IgD-negative memory B cell (primary cell): ENCODE measurements around the gene FBN1. TPM values are rescaled to one million over a fixed set of nuclear protein-coding genes. Genes with fewer than 3 reads are reported as not detected.

Experiments used
- H3K27ac Mint-ChIP-seq, 3 donors: one replicate each; pipeline ENCODE4 v1.8.0; 2020 to 2022; ENCODE audit warnings: mild to moderate bottlenecking in 3 of 3, mixed read lengths in 3 of 3, moderate library complexity in 1 of 3
- H3K27me3 Mint-ChIP-seq: one replicate; pipeline ENCODE4 v1.8.0; 2021; ENCODE audit warnings: mixed read lengths
- H3K36me3 Mint-ChIP-seq: one replicate; pipeline ENCODE4 v1.8.0; 2020; ENCODE audit warnings: mild to moderate bottlenecking, mixed read lengths
- H3K4me1 Mint-ChIP-seq, 3 donors: one replicate each; pipeline ENCODE4 v1.8.0; 2020 to 2022; ENCODE audit warnings: mixed read lengths in 3 of 3, mild to moderate bottlenecking in 1 of 3
- H3K4me3 Mint-ChIP-seq, 4 donors: one replicate each; pipeline ENCODE4 v1.8.0; 2020 to 2022; ENCODE audit warnings: mild to moderate bottlenecking in 4 of 4, mixed read lengths in 4 of 4, moderate library complexity in 3 of 4
- H3K9me3 Mint-ChIP-seq, 3 donors: one replicate each; pipeline ENCODE4 v1.8.0; 2020 to 2021; ENCODE audit warnings: mixed read lengths in 3 of 3, mild to moderate bottlenecking in 1 of 3
- polyA plus RNA-seq: library from polyadenylated mRNA; unstranded; fragments of 300-500 nt; fragmentation: Illumina TruSeq; gene quantifications from one replicate; pipeline ENCODE4 v1.2.3, GENCODE V29; 2021

Gene FBN1
- polyA plus RNA-seq, 1 donor from 2014 or later = not detected

DNA sequence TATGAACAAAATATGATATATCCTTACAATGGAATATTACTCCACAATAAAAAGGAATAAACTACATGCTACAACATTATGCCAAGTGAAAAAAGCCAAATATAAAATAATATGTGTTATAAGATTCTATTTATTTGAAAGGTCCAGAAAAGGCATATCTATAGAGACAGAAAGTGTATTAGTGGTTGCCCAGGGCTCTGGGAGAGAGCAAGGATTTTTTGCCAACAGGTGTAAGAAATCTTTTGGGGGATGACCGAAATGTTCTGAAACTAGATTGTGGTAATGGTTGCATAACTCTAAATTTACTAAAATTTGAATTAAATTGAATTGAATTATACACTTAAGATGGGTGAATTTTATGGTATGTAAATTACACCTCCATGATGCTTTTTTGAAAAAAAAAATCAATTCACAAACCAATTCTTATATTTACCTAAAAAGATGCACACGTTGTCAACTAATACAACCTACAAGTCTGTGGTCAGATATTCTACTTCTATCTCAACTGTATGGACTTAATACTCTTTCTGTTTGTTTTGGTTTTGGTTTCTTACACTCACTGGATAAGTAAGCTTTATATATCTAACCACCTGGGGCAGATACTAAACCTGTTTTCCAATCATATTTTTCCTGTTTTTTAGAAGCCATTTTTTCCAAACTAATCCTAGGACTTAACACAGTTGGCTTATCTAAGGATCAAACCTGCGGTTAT, 75.8 kb downstream of the FBN1 start:
- no peaks in the 10 kb centered on the region for H3K4me1 Mint-ChIP-seq
- no peaks in the 10 kb centered on the region for H3K27me3 Mint-ChIP-seq
- H3K9me3 Mint-ChIP-seq = no peaks in the 10 kb centered on the region
- no peaks in the 10 kb centered on the region for H3K36me3 Mint-ChIP-seq
- H3K27ac Mint-ChIP-seq = no peak overlapping the region
- no peak overlapping the region for H3K4me3 Mint-ChIP-seq

GRCh38 chr15:48566668-48567067, 78.8 kb downstream of the FBN1 start:
- no peaks in the 10 kb centered on the region for H3K9me3 Mint-ChIP-seq
- no peak overlapping the region for H3K4me3 Mint-ChIP-seq
- H3K27ac Mint-ChIP-seq = no peak overlapping the region
- no peaks in the 10 kb centered on the region for H3K4me1 Mint-ChIP-seq
- no peaks in the 10 kb centered on the region for H3K27me3 Mint-ChIP-seq
- H3K36me3 Mint-ChIP-seq = no peaks in the 10 kb centered on the region

DNA sequence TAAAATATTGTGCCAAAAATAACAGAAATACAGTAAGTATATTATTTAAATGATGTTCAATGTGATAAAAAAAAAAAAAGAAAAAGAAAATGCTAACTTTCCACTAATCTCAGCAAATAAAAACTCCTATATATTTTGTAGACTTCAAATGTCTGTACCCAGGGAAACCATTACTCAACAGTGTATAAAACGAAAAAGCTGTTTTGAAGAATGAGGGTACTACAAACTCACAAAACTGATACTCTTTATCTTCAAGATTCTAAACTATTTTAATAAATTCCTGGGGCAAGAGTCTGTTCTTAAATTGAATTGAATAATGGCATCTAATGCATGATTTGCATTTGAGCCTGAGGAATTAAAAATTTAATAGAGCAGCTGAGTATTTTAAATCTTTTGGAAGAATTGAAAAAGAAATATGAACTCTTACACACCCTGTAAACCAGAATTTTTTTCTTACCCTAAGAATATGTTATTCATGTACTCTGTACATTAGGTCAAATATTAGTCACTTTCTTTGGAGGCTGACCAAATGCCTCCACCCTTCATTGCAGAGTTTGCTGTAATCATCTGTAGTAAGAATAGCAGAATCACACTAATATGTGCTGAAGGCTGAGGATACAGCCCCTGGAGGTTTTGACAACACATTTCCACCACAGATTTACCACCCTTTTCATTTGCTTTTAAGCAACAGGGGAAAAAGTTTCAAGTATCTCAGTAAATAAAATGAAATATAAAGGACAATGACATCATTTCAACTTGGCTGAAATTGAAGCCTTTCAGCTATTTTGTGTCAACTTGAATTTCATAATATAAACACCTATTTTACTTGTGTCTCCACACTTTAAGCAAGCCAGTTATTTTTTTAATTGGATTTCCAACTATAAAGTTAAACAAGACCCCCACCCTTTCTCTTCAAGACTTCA, 79.7 kb downstream of the FBN1 start:
- Mint-ChIP-seq H3K9me3 (no peaks in the 10 kb centered on the region), H3K4me3 (no peak overlapping the region), H3K4me1 (no peaks in the 10 kb centered on the region), H3K27ac (no peak overlapping the region), H3K27me3 (no peaks in the 10 kb centered on the region), H3K36me3 (no peaks in the 10 kb centered on the region)

GRCh38 chr15:48564690-48565089, 80.8 kb downstream of the FBN1 start:
- no peaks in the 10 kb centered on the region for H3K27me3 Mint-ChIP-seq
- no peaks in the 10 kb centered on the region for H3K36me3 Mint-ChIP-seq
- H3K9me3 Mint-ChIP-seq = no peaks in the 10 kb centered on the region
- no peak overlapping the region for H3K4me3 Mint-ChIP-seq
- no peak overlapping the region for H3K27ac Mint-ChIP-seq
- H3K4me1 Mint-ChIP-seq = no peaks in the 10 kb centered on the region

DNA sequence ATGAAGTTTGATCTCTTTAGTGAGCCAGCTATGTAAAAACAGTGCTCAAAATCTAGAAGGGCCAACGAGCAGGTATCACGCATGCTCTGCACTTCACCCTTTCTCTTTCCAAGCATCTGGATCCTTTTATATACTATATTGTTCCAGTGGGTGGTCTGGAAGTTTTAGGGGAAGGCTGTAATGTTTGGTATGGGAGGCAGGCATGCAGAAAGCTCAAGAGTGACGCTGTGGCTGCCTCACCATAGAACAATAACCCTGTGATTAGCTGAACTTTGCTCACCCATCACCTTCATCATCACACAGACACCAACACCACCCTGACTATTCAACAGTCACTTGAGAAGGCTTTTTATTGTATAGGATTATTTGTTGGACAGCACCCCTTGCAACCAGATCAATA, 81.6 kb downstream of the FBN1 start:
- no peaks in the 10 kb centered on the region for H3K4me1 Mint-ChIP-seq
- no peaks in the 10 kb centered on the region for H3K36me3 Mint-ChIP-seq
- H3K27me3 Mint-ChIP-seq = no peaks in the 10 kb centered on the region
- no peaks in the 10 kb centered on the region for H3K9me3 Mint-ChIP-seq
- H3K4me3 Mint-ChIP-seq = no peak overlapping the region
- no peak overlapping the region for H3K27ac Mint-ChIP-seq

DNA sequence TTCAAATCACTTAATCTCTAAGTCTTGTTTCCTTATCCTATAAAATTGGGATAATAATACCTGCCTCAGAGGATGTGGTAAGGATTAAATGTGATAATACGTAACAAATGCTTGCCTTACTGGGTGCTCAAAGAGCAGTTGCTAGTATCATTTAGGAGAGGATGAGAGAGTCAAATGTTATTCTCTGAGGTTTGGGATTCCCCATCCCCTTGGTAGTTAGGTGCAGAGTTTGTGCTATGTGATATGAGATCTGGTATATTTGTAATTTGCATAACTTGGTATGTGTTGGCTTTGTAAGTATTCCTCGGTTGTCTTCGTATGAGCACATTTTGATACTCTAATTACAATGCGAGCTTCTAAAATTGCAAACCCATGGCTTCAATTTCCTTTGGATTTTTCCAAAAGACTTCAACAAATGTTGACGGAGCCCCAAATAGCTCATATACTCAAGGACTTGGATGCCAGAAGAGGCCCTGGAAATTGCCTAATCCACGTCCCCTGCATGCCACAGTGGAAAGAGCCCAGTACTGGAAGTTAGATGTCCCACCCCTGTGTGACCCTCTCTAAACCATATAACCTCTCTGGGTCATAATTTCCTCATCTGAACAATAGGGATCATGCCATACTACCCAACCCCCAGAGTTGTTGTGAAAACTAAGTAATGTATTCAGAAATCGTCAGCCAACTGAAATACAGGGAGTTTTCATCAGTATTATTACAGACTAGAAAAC, 85.0 kb downstream of the FBN1 start:
- Mint-ChIP-seq H3K27ac (no peak overlapping the region), H3K9me3 (no peaks in the 10 kb centered on the region), H3K27me3 (no peaks in the 10 kb centered on the region), H3K4me1 (no peaks in the 10 kb centered on the region), H3K36me3 (no peaks in the 10 kb centered on the region), H3K4me3 (no peak overlapping the region)

- no peak overlapping the region for H3K27ac Mint-ChIP-seq
- H3K36me3 Mint-ChIP-seq = no peaks in the 10 kb centered on the region
- H3K4me1 Mint-ChIP-seq = no peaks in the 10 kb centered on the region
- H3K9me3 Mint-ChIP-seq = no peaks in the 10 kb centered on the region
- H3K4me3 Mint-ChIP-seq = no peak overlapping the region
- H3K27me3 Mint-ChIP-seq = no peaks in the 10 kb centered on the region
Observed at GRCh38 chr15:48559285-48559684, 86.2 kb downstream of the FBN1 start.

GRCh38 chr15:48558226-48558625, 87.3 kb downstream of the FBN1 start:
- no peak overlapping the region for H3K27ac Mint-ChIP-seq
- H3K36me3 Mint-ChIP-seq = no peaks in the 10 kb centered on the region
- no peaks in the 10 kb centered on the region for H3K4me1 Mint-ChIP-seq
- no peak overlapping the region for H3K4me3 Mint-ChIP-seq
- no peaks in the 10 kb centered on the region for H3K9me3 Mint-ChIP-seq
- no peaks in the 10 kb centered on the region for H3K27me3 Mint-ChIP-seq

DNA sequence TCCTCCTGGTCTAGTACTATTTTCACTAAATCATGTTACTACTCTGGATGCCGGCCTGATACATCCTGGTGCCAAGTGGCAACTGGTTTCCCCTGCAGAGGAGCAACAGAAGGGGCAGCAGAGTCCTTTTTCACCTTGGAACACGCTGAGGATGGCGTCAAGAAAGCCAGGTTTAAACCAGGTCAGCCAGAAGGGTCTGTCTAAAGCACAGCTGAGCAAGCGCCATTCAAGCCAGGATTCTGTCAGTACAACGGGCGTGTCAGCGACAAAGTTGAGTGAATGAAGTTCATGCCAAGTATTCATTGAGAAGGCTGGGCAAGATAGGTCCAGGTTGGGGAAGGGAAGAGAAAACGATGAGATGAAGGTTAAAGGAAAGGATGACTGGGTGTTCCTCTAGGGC, 88.2 kb downstream of the FBN1 start:
- Mint-ChIP-seq H3K27me3 (no peaks in the 10 kb centered on the region), H3K36me3 (no peaks in the 10 kb centered on the region), H3K4me3 (no peak overlapping the region), H3K4me1 (no peaks in the 10 kb centered on the region), H3K9me3 (no peaks in the 10 kb centered on the region), H3K27ac (no peak overlapping the region)

GRCh38 chr15:48556159-48556897, 89.2 kb downstream of the FBN1 start:
- H3K36me3 Mint-ChIP-seq = no peaks in the 10 kb centered on the region
- no peak overlapping the region for H3K4me3 Mint-ChIP-seq
- no peaks in the 10 kb centered on the region for H3K4me1 Mint-ChIP-seq
- no peaks in the 10 kb centered on the region for H3K27me3 Mint-ChIP-seq
- H3K27ac Mint-ChIP-seq = no peak overlapping the region
- H3K9me3 Mint-ChIP-seq = no peaks in the 10 kb centered on the region

GRCh38 chr15:48555241-48555881, 90.1 kb downstream of the FBN1 start:
- Mint-ChIP-seq H3K27me3 (peaks cover 1% of the 10 kb centered on the region), H3K36me3 (no peaks in the 10 kb centered on the region), H3K9me3 (no peaks in the 10 kb centered on the region), H3K27ac (no peak overlapping the region), H3K4me1 (no peaks in the 10 kb centered on the region), H3K4me3 (no peak overlapping the region)

- Mint-ChIP-seq H3K27me3 (peaks cover 1% of the 10 kb centered on the region), H3K36me3 (no peaks in the 10 kb centered on the region), H3K4me1 (no peaks in the 10 kb centered on the region), H3K4me3 (no peak overlapping the region), H3K27ac (no peak overlapping the region), H3K9me3 (no peaks in the 10 kb centered on the region)
Observed at GRCh38 chr15:48554112-48554511, 91.4 kb downstream of the FBN1 start.

DNA sequence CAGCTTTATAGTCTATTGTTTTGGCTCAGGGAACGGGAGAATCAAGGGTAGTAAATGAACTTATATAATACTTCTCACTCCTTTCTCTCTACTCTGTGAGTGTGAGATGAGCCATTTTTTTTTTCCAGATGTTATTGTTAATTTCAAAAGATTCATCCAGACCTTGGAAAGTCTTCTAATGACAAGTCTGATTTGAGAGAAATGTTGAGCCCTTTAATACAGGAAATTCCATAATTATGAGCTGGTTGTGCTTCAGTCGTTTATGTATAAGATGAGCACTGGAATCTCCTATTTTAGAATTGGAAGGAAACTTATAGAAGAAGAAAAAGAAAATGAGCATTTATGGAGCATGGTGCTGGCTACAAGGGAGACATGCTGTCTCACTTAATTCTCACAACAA, 92.0 kb downstream of the FBN1 start:
- Mint-ChIP-seq H3K4me3 (no peak overlapping the region), H3K36me3 (no peaks in the 10 kb centered on the region), H3K9me3 (no peaks in the 10 kb centered on the region), H3K27ac (no peak overlapping the region), H3K4me1 (no peaks in the 10 kb centered on the region), H3K27me3 (peaks cover 1% of the 10 kb centered on the region)

DNA sequence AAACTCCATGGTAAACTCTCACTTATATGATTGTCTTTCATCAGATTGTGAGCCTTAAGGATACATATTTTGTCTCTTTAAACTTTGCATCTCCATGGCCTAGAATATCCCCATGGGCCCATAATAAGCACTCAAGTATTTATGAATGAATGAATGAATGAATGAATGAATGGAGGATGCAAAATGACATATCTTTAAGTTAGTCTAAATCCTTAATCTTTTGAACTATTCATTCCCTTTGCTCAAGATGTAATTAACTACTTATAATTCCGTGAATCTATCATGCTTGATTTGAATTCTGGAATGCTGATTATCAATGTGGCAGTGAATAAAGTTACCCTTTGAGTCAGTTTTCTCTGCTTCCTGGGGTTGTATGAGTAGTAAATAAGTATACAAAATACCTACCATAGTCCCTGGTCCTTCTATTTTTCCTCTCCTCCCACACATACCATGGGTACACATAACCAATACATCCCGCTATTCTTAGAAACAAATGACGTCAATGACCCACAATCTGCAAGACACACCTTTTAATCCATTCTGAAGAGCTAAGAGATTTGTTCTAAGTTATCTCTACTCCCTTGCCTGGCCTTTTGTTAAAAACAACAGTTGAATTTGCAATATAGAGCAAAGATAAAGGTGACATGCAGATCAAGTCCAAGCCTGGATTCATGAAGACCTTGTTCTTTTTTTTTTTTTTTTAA, 94.5 kb downstream of the FBN1 start:
- no peaks in the 10 kb centered on the region for H3K9me3 Mint-ChIP-seq
- no peak overlapping the region for H3K27ac Mint-ChIP-seq
- no peaks in the 10 kb centered on the region for H3K36me3 Mint-ChIP-seq
- H3K4me3 Mint-ChIP-seq = no peak overlapping the region
- H3K4me1 Mint-ChIP-seq = peaks cover 0 to 1% (median 0%) of the 10 kb centered on the region in 3 donors
- peaks cover 3% of the 10 kb centered on the region for H3K27me3 Mint-ChIP-seq
